DOHH2 (cell line): ENCODE results near the gene TPH2.

Experiments
- CTCF ChIP-seq: fragments of 200-600 bp; sonication (generic); IDR thresholded peaks from one replicate; pipeline ENCODE4 v1.5.1; 2014; ENCODE audit warnings: antibody characterized with exemption, mild to moderate bottlenecking, low read depth, low read length; ENCODE audit not compliant: poor library complexity, severe bottlenecking
- EZH2phosphoT487 ChIP-seq: fragments of 200-600 bp; sonication (generic); IDR thresholded peaks from 2 replicates; pipeline ENCODE4 v1.6.1; 2017; ENCODE audit warnings: borderline replicate concordance, mild to moderate bottlenecking, antibody characterized with exemption, low read length, moderate library complexity, mixed read lengths

DNA sequence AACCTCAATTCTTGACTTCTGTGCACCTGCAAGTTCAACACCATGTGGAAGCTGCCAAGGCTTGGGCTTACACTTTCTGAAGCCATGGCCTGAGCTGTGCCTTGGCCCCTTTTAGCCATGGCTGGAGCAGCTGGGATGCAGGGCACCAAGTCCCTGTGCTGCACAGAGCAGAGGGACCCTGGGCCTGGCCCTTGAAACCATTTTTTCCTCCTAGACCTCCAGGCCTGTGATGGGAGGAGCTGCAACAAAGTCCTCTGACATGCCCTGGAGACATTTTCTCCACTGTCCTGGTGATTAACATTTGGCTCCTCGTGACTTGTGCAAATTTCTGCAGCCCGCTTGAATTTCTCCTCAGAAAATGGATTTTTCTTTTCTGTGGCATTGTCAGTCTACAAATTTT lies 132.4 kb downstream of the TPH2 start:
- TF ChIP-seq CTCF (no peak), EZH2phosphoT487 (no peak)
